Stimulated activated naive CD8-positive, alpha-beta T cell treated with anti-CD3 and anti-CD28 coated beads, Interleukin-15, Interleukin-2, amounts not matched to agents 100 ng/mL and 50 ng/mL, for 24 hours (primary cell): ENCODE results near the gene SDR39U1.
"Not testable (repeated sequence)": the region's sequence is repeated elsewhere in the genome, so short reads cannot be mapped to it uniquely, and the experiment has no call there.

Source experiments
- H3K27ac Mint-ChIP-seq: one replicate; pipeline ENCODE4 v1.8.0; 2021; ENCODE audit warnings: mild to moderate bottlenecking, mixed read lengths
- H3K27me3 Mint-ChIP-seq: one replicate; pipeline ENCODE4 v1.8.0; 2021; ENCODE audit warnings: mixed read lengths
- H3K36me3 Mint-ChIP-seq: one replicate; pipeline ENCODE4 v1.8.0; 2021; ENCODE audit warnings: low read depth, mixed read lengths
- H3K4me1 Mint-ChIP-seq: one replicate; pipeline ENCODE4 v1.8.0; 2021; ENCODE audit warnings: low read depth, mixed read lengths
- H3K4me3 Mint-ChIP-seq: one replicate; pipeline ENCODE4 v1.8.0; 2021; ENCODE audit warnings: mild to moderate bottlenecking, mixed read lengths
- H3K9me3 Mint-ChIP-seq: one replicate; pipeline ENCODE4 v1.8.0; 2021; ENCODE audit warnings: mixed read lengths

The SDR39U1 gene

DNA sequence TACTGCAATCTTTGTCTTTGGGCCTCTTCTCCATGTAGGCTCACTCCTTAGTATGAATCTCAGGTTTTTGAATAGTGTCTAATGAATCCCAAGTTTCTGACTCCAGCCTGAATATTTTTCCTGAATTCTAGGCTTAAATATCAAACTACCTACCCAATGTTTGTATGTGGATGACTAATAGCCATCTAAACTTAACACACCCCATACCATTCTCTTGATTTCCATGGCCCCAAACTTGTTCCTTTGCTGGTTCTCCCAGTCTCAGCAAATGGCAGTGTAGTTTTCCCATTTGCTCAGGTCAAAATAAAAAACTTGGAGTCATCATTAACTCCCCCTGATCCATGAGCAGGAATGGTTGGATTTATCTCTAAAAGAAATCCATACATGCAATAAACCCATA, 18.8 kb upstream of the SDR39U1 start:
- H3K27me3 Mint-ChIP-seq = no peaks in the 10 kb centered on the region
- peaks cover 3% of the 10 kb centered on the region for H3K9me3 Mint-ChIP-seq

DNA sequence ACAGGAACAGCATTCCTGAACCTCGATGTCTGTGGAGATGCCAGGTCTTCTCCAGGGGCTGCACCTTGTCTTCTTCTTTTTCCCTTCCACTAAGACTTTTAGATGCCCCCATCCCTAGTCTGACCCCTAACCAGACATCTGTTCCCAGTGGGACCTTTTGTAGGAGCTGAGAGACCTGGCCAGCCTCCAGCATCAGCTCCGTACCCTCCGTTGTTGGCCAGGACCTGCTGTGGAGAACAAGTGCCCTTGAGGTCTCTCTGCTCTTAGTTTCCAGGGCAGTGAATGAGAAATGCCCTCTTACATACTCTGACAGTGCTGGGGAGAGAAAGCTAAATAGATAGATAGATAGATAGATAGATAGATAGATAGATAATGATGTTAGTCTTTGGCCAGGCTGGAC, 16.8 kb upstream of the SDR39U1 start:
- H3K36me3 Mint-ChIP-seq = peaks cover 13% of the 10 kb centered on the region
- H3K4me1 Mint-ChIP-seq = peaks cover 11% of the 10 kb centered on the region
- no peak overlapping the region for H3K4me3 Mint-ChIP-seq
- no peaks in the 10 kb centered on the region for H3K27me3 Mint-ChIP-seq
- no peak overlapping the region for H3K27ac Mint-ChIP-seq
- H3K9me3 Mint-ChIP-seq = peaks cover 3% of the 10 kb centered on the region

More for the DNA sequence above, 18.8 kb upstream of the SDR39U1 start:
- Mint-ChIP-seq H3K27ac (no peak overlapping the region), H3K36me3 (peaks cover 8% of the 10 kb centered on the region), H3K4me1 (peaks cover 29% of the 10 kb centered on the region), H3K4me3 (no peak overlapping the region)

DNA sequence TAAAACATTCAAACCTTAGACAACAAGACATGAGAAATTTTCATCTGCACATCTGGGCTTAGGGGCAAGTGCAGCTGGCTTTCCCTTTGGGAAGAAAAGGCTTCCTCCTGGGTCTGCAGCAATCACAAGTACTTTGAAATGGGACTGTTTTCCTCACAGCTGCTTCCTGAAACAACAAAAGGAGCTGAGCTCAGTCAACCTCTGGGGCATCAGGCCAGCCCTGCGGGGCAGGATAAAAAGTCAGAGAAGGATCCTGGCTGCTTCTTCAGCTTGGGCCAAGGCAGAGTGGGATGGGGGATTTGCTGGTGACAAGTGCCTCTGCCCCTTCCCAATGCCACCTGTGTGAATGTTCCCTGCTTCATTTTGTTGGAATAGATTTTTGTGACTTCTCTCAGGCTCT, 16.2 kb upstream of the SDR39U1 start:
- H3K36me3 Mint-ChIP-seq = peaks cover 19% of the 10 kb centered on the region
- no peaks in the 10 kb centered on the region for H3K27me3 Mint-ChIP-seq
- no peak overlapping the region for H3K27ac Mint-ChIP-seq
- H3K9me3 Mint-ChIP-seq = peaks cover 3% of the 10 kb centered on the region
- no peak overlapping the region for H3K4me3 Mint-ChIP-seq
- H3K4me1 Mint-ChIP-seq = peaks cover 5% of the 10 kb centered on the region

- Mint-ChIP-seq H3K9me3 (peaks cover 7% of the 10 kb centered on the region), H3K36me3 (peaks cover 29% of the 10 kb centered on the region), H3K4me3 (no peak overlapping the region), H3K27ac (no peak overlapping the region), H3K4me1 (no peaks in the 10 kb centered on the region), H3K27me3 (no peaks in the 10 kb centered on the region)
Measured at GRCh38 chr14:24456980-24457379, 14.4 kb upstream of the SDR39U1 start.

DNA sequence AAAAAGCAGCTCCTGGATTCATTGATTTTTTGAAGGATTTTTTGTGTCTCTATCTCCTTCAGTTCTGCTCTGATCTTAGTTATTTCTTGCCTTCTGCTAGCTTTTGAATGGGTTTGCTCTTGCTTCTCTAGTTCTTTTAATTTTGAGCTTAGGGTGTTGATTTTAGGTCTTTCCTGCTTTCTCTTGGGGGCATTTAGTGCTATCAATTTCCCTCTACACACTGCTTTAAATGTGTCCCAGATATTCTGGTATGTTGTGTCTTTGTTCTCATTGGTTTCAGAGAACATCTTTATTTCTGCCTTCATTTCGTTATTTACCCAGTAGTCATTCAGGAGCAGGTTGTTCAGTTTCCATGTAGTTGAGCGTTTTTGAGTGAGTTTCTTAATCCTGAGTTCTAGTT, 8.3 kb upstream of the SDR39U1 start:
- H3K9me3 Mint-ChIP-seq, H3K27ac Mint-ChIP-seq, H3K4me1 Mint-ChIP-seq, H3K4me3 Mint-ChIP-seq, H3K27me3 Mint-ChIP-seq: not testable (repeated sequence)
- H3K36me3 Mint-ChIP-seq = peaks cover 34% of the 10 kb centered on the region

DNA sequence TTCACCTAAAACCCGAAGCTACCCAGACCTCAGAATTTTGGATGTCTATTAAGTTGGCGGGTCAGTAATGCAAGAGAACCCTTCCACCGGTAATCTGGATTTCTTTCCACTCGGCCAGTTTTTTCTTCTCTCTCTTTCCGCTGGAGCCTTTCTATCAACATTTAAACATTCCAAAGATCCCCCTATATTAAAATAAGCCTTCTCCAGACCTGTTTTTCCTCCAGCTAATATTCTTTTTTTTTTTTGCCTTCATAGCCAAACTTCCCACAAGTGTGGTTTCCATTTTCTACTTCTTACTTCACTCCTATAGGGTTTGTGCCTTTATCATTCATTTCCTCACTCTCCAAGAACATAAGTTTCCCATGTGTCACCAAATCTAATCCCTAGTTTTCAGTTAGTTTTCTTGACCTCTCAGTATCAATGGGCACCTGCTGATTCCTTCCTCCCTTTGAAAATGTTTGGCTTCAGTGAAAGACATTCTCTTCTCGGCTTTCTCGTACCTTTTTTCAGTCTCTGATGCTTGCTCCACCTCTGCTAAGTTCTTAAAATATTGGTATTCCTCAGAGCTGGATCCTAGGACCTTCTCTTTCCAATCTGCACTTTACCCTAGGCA, 583 bp upstream of the SDR39U1 start:
- Mint-ChIP-seq H3K27ac (peak overlapping the region; percentile 98), H3K36me3 (peaks cover 36% of the 10 kb centered on the region), H3K9me3 (no peaks in the 10 kb centered on the region), H3K4me1 (peaks cover 44% of the 10 kb centered on the region), H3K4me3 (peak overlapping the region; percentile 93), H3K27me3 (no peaks in the 10 kb centered on the region)

DNA sequence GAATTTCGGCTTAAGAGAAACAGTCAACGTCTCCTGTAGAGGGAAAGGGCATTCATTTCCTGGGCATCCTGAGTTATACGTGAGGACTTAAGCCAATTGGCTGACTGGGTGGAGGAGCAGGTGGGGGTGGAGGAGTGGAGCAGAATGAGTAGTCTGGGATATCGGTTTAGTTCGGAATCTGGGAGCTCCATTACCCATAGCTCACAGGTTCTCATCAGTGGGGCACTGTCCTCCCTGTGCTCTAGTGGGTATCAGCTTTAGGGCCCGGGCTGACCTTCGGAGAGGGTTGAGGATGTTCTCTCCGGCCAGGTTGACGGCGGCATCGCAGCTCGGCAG, 704 bp downstream of the SDR39U1 start:
- Mint-ChIP-seq H3K36me3 (peaks cover 45% of the 10 kb centered on the region), H3K9me3 (no peaks in the 10 kb centered on the region), H3K4me3 (peak overlapping the region; percentile 93), H3K27me3 (no peaks in the 10 kb centered on the region), H3K4me1 (peaks cover 57% of the 10 kb centered on the region), H3K27ac (peak overlapping the region; percentile 98)

DNA sequence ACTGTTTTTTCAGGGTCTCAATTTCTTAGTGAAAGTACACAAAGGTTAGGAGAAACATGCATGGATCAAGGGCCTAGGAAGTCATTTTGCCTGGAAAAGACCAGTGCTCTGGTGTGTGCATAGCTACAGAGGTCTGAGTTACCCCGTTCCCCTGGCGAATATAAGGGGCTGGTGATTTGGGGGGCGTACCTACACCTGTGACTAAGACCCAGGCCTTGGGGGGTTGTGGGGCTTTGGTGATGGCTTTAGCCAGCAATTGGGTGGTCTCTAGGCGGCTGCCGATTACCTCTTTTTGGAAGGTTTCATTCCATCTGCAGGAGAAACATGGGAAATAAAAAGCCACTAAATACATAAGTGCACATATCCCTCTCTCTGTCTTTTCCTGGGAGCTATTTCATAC, 1.1 kb downstream of the SDR39U1 start:
- H3K9me3 Mint-ChIP-seq = no peaks in the 10 kb centered on the region

DNA sequence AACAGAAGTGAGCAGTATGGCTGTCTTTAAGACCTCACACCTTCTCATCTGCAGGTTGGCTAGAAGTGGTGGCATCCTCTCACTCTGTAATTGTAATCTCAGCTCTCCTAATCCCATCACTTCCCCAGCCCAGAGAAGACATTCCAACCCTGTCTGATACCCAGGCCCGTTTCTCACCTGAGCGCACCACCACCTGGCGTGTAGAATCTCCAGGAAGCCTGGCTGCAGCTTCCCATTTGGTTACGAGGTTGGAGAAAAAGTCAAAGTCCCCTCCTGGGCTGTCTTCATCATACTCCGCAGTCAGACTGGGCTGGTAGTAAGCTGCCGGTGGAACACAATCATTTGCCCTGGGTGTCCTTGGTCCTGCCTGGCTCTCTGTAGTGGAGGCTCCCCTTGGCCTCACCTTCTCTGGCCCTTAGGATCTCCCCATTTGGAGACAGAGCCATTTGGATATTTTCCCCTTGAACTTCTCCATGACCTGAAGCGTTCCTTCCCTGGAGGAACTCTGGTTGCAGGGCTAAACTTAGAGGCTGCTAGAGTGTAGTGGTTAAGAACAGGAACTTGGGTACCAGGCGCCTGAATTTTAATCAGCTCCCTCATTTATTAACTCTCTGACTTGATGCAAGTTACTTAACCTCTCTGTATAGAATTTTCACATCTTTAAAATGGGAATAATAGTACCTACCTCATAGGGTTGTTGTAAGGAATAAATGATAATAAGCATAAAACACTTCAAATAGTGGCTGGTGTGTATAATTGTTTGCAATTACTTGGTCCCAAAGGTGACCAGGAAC, 1.8 kb downstream of the SDR39U1 start:
- H3K4me1 Mint-ChIP-seq = peaks cover 65% of the 10 kb centered on the region
- no peaks in the 10 kb centered on the region for H3K9me3 Mint-ChIP-seq
- peak overlapping the region; percentile 98 for H3K27ac Mint-ChIP-seq
- peaks cover 49% of the 10 kb centered on the region for H3K36me3 Mint-ChIP-seq
- H3K4me3 Mint-ChIP-seq = peak overlapping the region; percentile 93
- no peaks in the 10 kb centered on the region for H3K27me3 Mint-ChIP-seq

More for the DNA sequence above, 1.1 kb downstream of the SDR39U1 start:
- Mint-ChIP-seq H3K4me1 (peaks cover 61% of the 10 kb centered on the region), H3K36me3 (peaks cover 49% of the 10 kb centered on the region), H3K27me3 (no peaks in the 10 kb centered on the region), H3K27ac (peak overlapping the region; percentile 98), H3K4me3 (peak overlapping the region; percentile 93)

DNA sequence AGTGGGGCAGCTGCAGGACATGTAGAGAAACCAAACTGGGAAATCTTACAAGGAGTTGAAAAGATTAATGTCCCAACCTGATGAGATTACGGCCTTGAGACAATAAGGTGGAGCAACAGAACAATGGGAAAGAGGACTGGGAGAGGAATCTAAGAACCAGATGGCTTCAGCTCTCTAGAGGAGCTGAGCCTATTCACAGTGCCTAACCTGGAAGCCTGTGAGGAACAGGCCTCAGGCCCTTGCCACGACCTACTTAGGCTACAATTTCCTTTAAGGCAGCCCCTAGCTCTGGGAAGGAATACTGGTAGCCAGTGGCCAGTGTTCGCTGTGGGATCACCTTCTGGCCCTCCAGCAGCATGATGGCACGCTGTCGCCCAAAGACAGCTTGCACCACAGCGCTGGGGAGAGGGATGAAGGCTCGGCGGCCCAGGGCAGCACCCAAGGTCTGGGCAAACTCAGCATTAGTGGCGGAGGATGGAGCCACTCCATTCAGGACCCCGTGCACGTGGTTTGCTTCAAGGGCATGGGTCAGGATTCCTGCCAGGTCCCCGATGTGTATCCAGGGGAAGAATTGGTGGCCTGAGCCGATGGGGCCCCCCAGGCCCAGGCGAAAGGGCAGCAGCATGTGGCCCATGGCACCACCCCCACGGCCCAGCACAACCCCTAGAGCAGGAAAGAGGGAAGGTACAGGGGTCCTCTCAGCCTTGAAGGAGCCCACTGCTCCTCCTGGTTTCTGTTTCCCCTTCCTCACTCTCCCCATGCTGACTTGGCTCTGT, 2.6 kb downstream of the SDR39U1 start:
- Mint-ChIP-seq H3K9me3 (no peaks in the 10 kb centered on the region), H3K4me3 (peak overlapping the region; percentile 6), H3K27me3 (no peaks in the 10 kb centered on the region), H3K27ac (peak overlapping the region; percentile 63), H3K36me3 (peaks cover 49% of the 10 kb centered on the region), H3K4me1 (peaks cover 69% of the 10 kb centered on the region)

DNA sequence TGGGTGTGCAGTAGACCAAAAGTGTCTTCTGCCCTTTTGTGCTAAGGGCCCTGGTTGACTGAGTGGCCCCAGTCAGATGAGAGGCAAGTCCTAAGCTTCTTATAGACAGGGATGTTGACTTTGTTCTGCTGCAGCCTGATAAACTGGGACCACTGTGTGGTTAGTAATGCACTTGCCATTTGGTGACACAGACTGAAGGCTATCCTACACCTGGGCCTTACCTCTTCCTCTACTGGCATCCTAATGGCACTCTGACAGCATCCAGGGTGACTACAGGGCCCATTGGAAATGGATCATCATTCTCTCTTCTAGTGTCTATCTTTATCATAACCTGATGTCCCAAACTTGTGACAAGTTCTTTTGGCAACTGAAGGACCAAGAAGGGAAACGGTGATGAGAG, 3.3 kb downstream of the SDR39U1 start:
- Mint-ChIP-seq H3K36me3 (peaks cover 48% of the 10 kb centered on the region), H3K4me1 (peaks cover 68% of the 10 kb centered on the region), H3K27ac (peak overlapping the region; percentile 18), H3K9me3 (no peaks in the 10 kb centered on the region), H3K27me3 (no peaks in the 10 kb centered on the region), H3K4me3 (peak overlapping the region; percentile 6)

GRCh38 chr14:24438223-24439097, 4.1 kb downstream of the SDR39U1 start:
- Mint-ChIP-seq H3K36me3 (peaks cover 53% of the 10 kb centered on the region), H3K4me3 (no peak overlapping the region), H3K27me3 (no peaks in the 10 kb centered on the region), H3K4me1 (peaks cover 64% of the 10 kb centered on the region), H3K27ac (peak overlapping the region; percentile 18), H3K9me3 (no peaks in the 10 kb centered on the region)

- Mint-ChIP-seq H3K27me3 (no peaks in the 10 kb centered on the region), H3K4me1 (peaks cover 66% of the 10 kb centered on the region), H3K4me3 (no peak overlapping the region), H3K36me3 (peaks cover 59% of the 10 kb centered on the region), H3K9me3 (no peaks in the 10 kb centered on the region), H3K27ac (peak overlapping the region; percentile 57)
Measured at GRCh38 chr14:24437736-24438067, 4.9 kb downstream of the SDR39U1 start.

- Mint-ChIP-seq H3K4me3 (peak overlapping the region; percentile 29), H3K36me3 (peaks cover 59% of the 10 kb centered on the region), H3K4me1 (peaks cover 63% of the 10 kb centered on the region)
Measured at GRCh38 chr14:24437020-24437735, 5.4 kb downstream of the SDR39U1 start.

More at GRCh38 chr14:24437020-24437735, 5.4 kb downstream of the SDR39U1 start:
- Mint-ChIP-seq H3K27ac (peak overlapping the region; percentile 81), H3K9me3 (no peaks in the 10 kb centered on the region), H3K27me3 (no peaks in the 10 kb centered on the region)
